Right ventricle myocardium inferior (tissue), 1 donor: ENCODE results near the gene CASP2. TPM values are rescaled to one million over a fixed set of nuclear protein-coding genes. Genes with fewer than 3 reads are reported as not detected.

ENCODE experiments used
- ATAC-seq: fragments of 200-7000 bp; cut with Tn5 transposase; one replicate; pipeline ENCODE4 v1.9.1; 2020; ENCODE audit warnings: mild to moderate bottlenecking, moderate library complexity
- DNase-seq: peaks from one replicate; pipeline ENCODE4 v3.0.0; 2021; ENCODE audit errors: missing footprints
- intact Hi-C: fragments of 100-400 bp; cut with DNase I; formaldehyde crosslinking; loops from one replicate; pipeline ENCODE4 v1.11.0; 2022
- total RNA-seq: library from RNA; stranded (reverse); fragmentation: NEBNext Ultra II Directional; extraction: Animal tissue kit (Norgen Biotek cat#: 25700); gene quantifications from one replicate; pipeline ENCODE4 v1.2.1, GENCODE V29; 2021
- donor health status: DM: no; HTN: yes; CAD: no; lungs with severe emphysema.

Gene CASP2
- total RNA-seq, 1 donor from 2014 or later, result 11.8 TPM

- DNase-seq (no peak), ATAC-seq (no peak)
- intact Hi-C loops, result no loop called here
These were observed 64.4 kb downstream of the CASP2 start for GRCh38 chr7:143352531-143353002.

- ATAC-seq (no peak), DNase-seq (no peak)
- intact Hi-C loops, result no loop called here
These were observed 66.2 kb downstream of the CASP2 start for GRCh38 chr7:143354376-143354775.

DNA sequence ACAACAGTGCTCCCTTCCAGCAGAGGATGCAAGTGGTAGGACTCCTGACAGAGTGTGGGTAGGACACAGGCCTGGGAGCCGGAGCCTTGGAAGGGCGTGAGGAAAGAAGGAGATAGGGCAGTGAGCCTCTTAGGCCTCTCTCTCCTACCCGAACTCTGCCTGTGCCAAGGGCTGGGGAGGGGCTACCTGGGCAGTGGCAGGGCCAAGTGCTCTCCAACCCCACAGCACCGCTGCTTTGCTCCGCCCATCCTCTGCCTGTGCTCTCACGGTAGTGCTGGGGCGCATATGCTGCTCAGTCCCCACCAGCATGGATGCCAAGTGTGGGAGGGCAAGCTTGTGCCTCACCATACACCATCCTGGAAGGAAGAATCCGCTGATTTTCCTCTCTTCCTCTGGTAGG lies 66.8 kb downstream of the CASP2 start:
- intact Hi-C loops, result no loop called here
- DNase-seq (no peak), ATAC-seq (no peak)

DNA sequence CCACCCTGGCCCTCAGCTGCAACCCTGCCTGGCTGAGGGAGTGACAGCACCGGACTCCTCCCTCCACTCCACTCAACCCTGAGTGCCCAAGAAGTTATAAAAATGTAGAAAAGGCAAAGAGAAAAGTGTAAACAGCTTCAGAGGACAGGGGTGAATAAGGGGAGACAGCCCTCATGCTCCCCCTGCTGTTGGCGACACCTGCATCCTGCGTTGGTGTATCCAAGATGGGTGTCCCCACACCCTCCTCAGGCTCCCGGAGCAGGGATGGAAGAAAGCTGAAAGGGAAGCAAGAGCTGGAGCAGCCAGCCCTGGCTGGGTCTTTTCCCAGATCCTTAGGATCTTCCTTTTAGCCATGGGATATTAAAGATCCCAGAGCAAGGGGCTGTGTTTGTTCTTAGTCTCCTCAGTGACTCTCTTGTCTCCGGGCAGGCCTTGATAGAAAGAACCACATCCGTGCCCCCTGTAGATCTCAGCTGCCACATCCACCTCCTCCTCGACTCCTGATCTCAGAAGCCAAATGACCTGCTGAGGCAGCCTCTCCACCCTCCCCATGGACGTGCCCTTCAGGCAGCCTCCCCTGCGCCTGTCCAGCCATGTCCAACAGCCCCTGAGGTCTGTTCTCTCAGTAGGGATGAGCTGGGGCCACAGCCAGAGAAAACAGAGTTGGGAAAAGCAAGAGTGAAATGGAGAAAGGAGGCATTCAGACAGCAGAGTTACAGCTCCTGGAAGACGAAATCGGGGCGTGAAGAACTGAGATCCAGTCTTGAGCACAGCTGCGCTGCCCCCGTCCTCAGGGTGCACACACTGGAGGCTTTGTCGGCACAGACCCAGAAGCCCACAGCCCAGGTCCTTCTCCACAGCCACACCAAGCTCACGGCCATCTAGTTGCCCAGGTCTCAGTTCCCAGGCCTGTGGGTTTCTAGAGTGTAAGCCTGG lies 67.6 kb downstream of the CASP2 start:
- intact Hi-C loops, result no loop called here
- ATAC-seq, result no peak
- DNase-seq, result no peak

DNA sequence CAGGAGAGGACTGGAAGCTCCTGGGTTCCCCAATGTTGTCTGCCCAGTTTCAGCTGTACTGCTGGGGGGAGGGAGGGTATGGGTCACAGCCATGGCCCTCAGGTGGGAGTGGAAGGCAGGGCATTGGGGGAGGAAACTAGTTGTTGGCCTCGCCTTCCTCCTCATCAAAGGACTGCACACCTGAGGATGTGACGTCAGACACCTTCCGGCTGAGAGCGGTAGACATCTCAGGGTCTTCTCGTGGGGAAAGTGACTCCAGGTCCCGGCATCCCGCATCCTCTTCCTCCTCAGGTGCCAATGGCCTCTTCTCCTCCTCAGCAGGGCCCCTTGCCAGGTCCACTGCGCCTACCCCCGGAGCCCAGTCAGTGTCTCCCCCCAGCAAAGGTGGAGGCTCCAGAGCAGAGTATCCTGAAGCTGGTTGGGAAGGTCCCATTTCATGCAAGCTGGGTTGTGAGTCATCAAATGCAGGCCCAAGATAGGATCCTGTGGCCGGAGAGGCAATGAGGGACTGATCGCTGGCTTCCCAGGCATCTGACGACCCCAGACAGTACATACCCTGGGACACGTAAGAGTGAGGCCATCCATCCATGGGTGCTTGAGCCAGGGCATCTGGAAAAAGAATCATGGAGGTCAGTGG lies 68.4 kb downstream of the CASP2 start:
- intact Hi-C loops, result no loop called here
- DNase-seq (no peak), ATAC-seq (no peak)

Other genes with a start within 250 kb of the CASP2 start
- gene OR6V1, start 236.0 kb upstream of the CASP2 start, total RNA-seq, result not detected
- not detected for gene PIP, start 156.3 kb upstream of the CASP2 start, total RNA-seq
- gene TAS2R39, start 104.9 kb upstream of the CASP2 start, total RNA-seq, result not detected
- gene TAS2R40, start 66.3 kb upstream of the CASP2 start, total RNA-seq, result not detected
- 278 TPM for gene GSTK1, start 24.9 kb upstream of the CASP2 start, total RNA-seq
- 14.8 TPM for gene TMEM139, start 3.4 kb upstream of the CASP2 start, total RNA-seq
- not detected for gene CLCN1, start 27.8 kb downstream of the CASP2 start, total RNA-seq
- gene FAM131B, start 74.4 kb downstream of the CASP2 start, total RNA-seq, result 0.73 TPM
- 75.9 TPM for gene ZYX, start 93.0 kb downstream of the CASP2 start, total RNA-seq
- not detected for gene EPHA1, start 120.5 kb downstream of the CASP2 start, total RNA-seq
- not detected for gene TAS2R60, start 155.1 kb downstream of the CASP2 start, total RNA-seq
- not detected for gene TAS2R41, start 189.5 kb downstream of the CASP2 start, total RNA-seq